ENCODE results near the gene OR51S1. TPM values are rescaled to one million over a fixed set of nuclear protein-coding genes. Genes with fewer than 3 reads are reported as not detected.

The OR51S1 gene
- total RNA-seq, 1 experiment from 2014 or later, result not detected

GRCh38 chr11:4863876-4864275 lies 14.9 kb upstream of the OR51S1 start:
- DNase-seq (ENCODE audit: low read depth, low spot score), result no peak
- RAD21 ChIA-PET (ENCODE audit: low non-redundant PET in 1 of 2, low total read pairs in 2 of 2, uncharacterized antibody in 2 of 2, unreplicated experiment in 2 of 2), result no interaction called here
- intact Hi-C loops (cut with micrococcal nuclease), result no loop called here
- no peak overlapping the region for H2AFZ ChIP-seq (ENCODE audit: low read depth, low read length, poor library complexity, severe bottlenecking)
- H3K27ac ChIP-seq (ENCODE audit: low read depth, low read length), result no peak overlapping the region
- H3K36me3 ChIP-seq (ENCODE audit: control insufficient read depth in 1 of 2, insufficient read depth in 2 of 2, low read length in 2 of 2), result no peaks in the 10 kb centered on the region
- TF ChIP-seq CEBPB (IDR thresholded peaks at IDR 0.05; ENCODE audit: low read depth), result no peak
- TF ChIP-seq SP1 (IDR thresholded peaks at IDR 0.05; ENCODE audit: low read depth), result no peak
- TF ChIP-seq RAD21 (IDR thresholded peaks at IDR 0.05; ENCODE audit: low read depth), result no peak
- no peak for TF ChIP-seq EGR1 (IDR thresholded peaks at IDR 0.05; ENCODE audit: low read depth)
- TF ChIP-seq MAX (IDR thresholded peaks at IDR 0.05), result no peak
- TF ChIP-seq ZFX (IDR thresholded peaks at IDR 0.05), result no peak
- TF ChIP-seq, protein P1, sequence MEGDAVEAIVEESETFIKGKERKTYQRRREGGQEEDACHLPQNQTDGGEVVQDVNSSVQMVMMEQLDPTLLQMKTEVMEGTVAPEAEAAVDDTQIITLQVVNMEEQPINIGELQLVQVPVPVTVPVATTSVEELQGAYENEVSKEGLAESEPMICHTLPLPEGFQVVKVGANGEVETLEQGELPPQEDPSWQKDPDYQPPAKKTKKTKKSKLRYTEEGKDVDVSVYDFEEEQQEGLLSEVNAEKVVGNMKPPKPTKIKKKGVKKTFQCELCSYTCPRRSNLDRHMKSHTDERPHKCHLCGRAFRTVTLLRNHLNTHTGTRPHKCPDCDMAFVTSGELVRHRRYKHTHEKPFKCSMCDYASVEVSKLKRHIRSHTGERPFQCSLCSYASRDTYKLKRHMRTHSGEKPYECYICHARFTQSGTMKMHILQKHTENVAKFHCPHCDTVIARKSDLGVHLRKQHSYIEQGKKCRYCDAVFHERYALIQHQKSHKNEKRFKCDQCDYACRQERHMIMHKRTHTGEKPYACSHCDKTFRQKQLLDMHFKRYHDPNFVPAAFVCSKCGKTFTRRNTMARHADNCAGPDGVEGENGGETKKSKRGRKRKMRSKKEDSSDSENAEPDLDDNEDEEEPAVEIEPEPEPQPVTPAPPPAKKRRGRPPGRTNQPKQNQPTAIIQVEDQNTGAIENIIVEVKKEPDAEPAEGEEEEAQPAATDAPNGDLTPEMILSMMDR (IDR thresholded peaks at IDR 0.05 in 2 of 3, conservative IDR thresholded peaks at IDR 0.05 in 1 of 3; ENCODE audit: borderline replicate concordance in 1 of 3, insufficient read depth in 1 of 3, low read depth in 2 of 3, low read length in 2 of 3), result no peak
- no peak for TF ChIP-seq EZH2 (IDR thresholded peaks at IDR 0.05)
- TF ChIP-seq FOSL1 (IDR thresholded peaks at IDR 0.05; ENCODE audit: low read depth), result no peak
- no peak for TF ChIP-seq JUND (IDR thresholded peaks at IDR 0.05)
- TF ChIP-seq EZH2phosphoT487 (IDR thresholded peaks at IDR 0.05; ENCODE audit: borderline replicate concordance), result no peak
- TF ChIP-seq, protein P2, sequence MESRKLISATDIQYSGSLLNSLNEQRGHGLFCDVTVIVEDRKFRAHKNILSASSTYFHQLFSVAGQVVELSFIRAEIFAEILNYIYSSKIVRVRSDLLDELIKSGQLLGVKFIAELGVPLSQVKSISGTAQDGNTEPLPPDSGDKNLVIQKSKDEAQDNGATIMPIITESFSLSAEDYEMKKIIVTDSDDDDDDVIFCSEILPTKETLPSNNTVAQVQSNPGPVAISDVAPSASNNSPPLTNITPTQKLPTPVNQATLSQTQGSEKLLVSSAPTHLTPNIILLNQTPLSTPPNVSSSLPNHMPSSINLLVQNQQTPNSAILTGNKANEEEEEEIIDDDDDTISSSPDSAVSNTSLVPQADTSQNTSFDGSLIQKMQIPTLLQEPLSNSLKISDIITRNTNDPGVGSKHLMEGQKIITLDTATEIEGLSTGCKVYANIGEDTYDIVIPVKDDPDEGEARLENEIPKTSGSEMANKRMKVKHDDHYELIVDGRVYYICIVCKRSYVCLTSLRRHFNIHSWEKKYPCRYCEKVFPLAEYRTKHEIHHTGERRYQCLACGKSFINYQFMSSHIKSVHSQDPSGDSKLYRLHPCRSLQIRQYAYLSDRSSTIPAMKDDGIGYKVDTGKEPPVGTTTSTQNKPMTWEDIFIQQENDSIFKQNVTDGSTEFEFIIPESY (IDR thresholded peaks at IDR 0.05; ENCODE audit: extremely low read depth, insufficient replicate concordance, low read length), result no peak
- no peak for TF ChIP-seq ATF3 (IDR thresholded peaks at IDR 0.05)
- TF ChIP-seq, protein P3, sequence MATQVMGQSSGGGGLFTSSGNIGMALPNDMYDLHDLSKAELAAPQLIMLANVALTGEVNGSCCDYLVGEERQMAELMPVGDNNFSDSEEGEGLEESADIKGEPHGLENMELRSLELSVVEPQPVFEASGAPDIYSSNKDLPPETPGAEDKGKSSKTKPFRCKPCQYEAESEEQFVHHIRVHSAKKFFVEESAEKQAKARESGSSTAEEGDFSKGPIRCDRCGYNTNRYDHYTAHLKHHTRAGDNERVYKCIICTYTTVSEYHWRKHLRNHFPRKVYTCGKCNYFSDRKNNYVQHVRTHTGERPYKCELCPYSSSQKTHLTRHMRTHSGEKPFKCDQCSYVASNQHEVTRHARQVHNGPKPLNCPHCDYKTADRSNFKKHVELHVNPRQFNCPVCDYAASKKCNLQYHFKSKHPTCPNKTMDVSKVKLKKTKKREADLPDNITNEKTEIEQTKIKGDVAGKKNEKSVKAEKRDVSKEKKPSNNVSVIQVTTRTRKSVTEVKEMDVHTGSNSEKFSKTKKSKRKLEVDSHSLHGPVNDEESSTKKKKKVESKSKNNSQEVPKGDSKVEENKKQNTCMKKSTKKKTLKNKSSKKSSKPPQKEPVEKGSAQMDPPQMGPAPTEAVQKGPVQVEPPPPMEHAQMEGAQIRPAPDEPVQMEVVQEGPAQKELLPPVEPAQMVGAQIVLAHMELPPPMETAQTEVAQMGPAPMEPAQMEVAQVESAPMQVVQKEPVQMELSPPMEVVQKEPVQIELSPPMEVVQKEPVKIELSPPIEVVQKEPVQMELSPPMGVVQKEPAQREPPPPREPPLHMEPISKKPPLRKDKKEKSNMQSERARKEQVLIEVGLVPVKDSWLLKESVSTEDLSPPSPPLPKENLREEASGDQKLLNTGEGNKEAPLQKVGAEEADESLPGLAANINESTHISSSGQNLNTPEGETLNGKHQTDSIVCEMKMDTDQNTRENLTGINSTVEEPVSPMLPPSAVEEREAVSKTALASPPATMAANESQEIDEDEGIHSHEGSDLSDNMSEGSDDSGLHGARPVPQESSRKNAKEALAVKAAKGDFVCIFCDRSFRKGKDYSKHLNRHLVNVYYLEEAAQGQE (IDR thresholded peaks at IDR 0.05; ENCODE audit: low read depth), result no peak
- no peak for TF ChIP-seq POLR2A (IDR thresholded peaks at IDR 0.05; ENCODE audit: borderline replicate concordance, extremely low read depth, insufficient read depth, insufficient read length)
- TF ChIP-seq POLR2AphosphoS5 (IDR thresholded peaks at IDR 0.05; ENCODE audit: low read depth, low read length), result no peak
- TF ChIP-seq YY1 (IDR thresholded peaks at IDR 0.05; ENCODE audit: extremely low read depth, insufficient replicate concordance, low read depth, low read length), result no peak
- H3K4me3 ChIP-seq (replicated peaks in 1 of 2; ENCODE audit: low read depth in 1 of 2, low read length in 2 of 2), result no peak overlapping the region
- no peak overlapping the region for H3K4me2 ChIP-seq (ENCODE audit: low read length)
- H3K27me3 ChIP-seq (ENCODE audit: insufficient read depth, low read length), result peaks cover 6% of the 10 kb centered on the region; the same call in 1 of the 2 replicates
- H3K9me2 ChIP-seq (ENCODE audit: insufficient read depth), result no peaks in the 10 kb centered on the region
- H3K79me2 ChIP-seq (ENCODE audit: insufficient read depth, low read length), result no peaks in the 10 kb centered on the region
- BruUV-seq (replicated peaks), result no TSS peak
- no peak for ATAC-seq
- H3K4me1 ChIP-seq (ENCODE audit: control insufficient read depth in 1 of 2, insufficient read depth in 2 of 2, low read length in 2 of 2), result no peaks in the 10 kb centered on the region
- H3K9me3 ChIP-seq (ENCODE audit: control insufficient read depth in 1 of 2, insufficient read depth in 1 of 2, low read depth in 1 of 2, low read length in 2 of 2), result no peaks in the 10 kb centered on the region
- H4K20me1 ChIP-seq (ENCODE audit: insufficient read depth), result no peaks in the 10 kb centered on the region
- POLR2A ChIA-PET, result no interaction called here
- CTCF ChIA-PET, result no interaction called here
- H3K9ac ChIP-seq (ENCODE audit: low read length), result no peak overlapping the region
